H9 (cell line): ENCODE data around the gene NPAS3. TPM values are rescaled to one million over a fixed set of nuclear protein-coding genes. Genes with fewer than 3 reads are reported as not detected.

ENCODE experiments used
- DNase-seq: peaks from one replicate; pipeline ENCODE4 v3.0.0-alpha.2; 2017
- H2AFZ ChIP-seq: one replicate; pipeline ENCODE4 v1.6.1; 2013; ENCODE audit warnings: mild to moderate bottlenecking, low read length, control low read depth, moderate library complexity
- H2AK5ac ChIP-seq: 2 replicates; pipeline ENCODE4 v1.6.1; 2013; ENCODE audit warnings: low read length, control low read depth, mixed read lengths; ENCODE audit not compliant: insufficient read length
- H2BK120ac ChIP-seq: one replicate; pipeline ENCODE4 v1.6.1; 2013; ENCODE audit warnings: low read depth, mild to moderate bottlenecking, low read length, control low read depth, inconsistent platforms; ENCODE audit not compliant: poor library complexity, severe bottlenecking
- H2BK12ac ChIP-seq: 2 replicates; pipeline ENCODE4 v1.6.1; 2013; ENCODE audit warnings: low read length, control low read depth, mixed read lengths, low read depth; ENCODE audit not compliant: insufficient read length
- H2BK15ac ChIP-seq: 2 replicates; pipeline ENCODE4 v1.6.1; 2013; ENCODE audit warnings: low read depth, low read length, control low read depth
- H2BK20ac ChIP-seq: one replicate; pipeline ENCODE4 v1.6.1; 2013; ENCODE audit warnings: low read depth, mild to moderate bottlenecking, low read length, control low read depth, inconsistent platforms; ENCODE audit not compliant: poor library complexity, severe bottlenecking
- H2BK5ac ChIP-seq: 2 replicates; pipeline ENCODE4 v1.6.1; 2013; ENCODE audit warnings: low read length, control low read depth, mixed read lengths; ENCODE audit not compliant: insufficient read length
- H3K14ac ChIP-seq: 2 replicates; pipeline ENCODE4 v1.6.1; 2013; ENCODE audit warnings: low read length, control low read depth; ENCODE audit not compliant: insufficient read depth
- H3K18ac ChIP-seq: 2 replicates; pipeline ENCODE4 v1.6.1; 2013; ENCODE audit warnings: low read depth, mild to moderate bottlenecking, mixed read lengths, low read length, control low read depth; ENCODE audit not compliant: insufficient read length
- H3K23ac ChIP-seq: 2 replicates; pipeline ENCODE4 v1.6.1; 2013; ENCODE audit warnings: low read length, control low read depth, mixed read lengths, low read depth; ENCODE audit not compliant: insufficient read length
- H3K23me2 ChIP-seq: 2 replicates; pipeline ENCODE4 v1.6.1; 2013; ENCODE audit warnings: low read depth, mild to moderate bottlenecking, mixed read lengths, low read length, control low read depth; ENCODE audit not compliant: insufficient read length, poor library complexity, severe bottlenecking
- H3K27ac ChIP-seq: 2 replicates; pipeline ENCODE4 v1.5.1; 2013; ENCODE audit warnings: low read length, control low read depth, mixed read lengths, low read depth; ENCODE audit not compliant: insufficient read length
- H3K27me3 ChIP-seq: 2 replicates; pipeline ENCODE4 v1.6.1; 2013; ENCODE audit warnings: low read length, control low read depth, inconsistent platforms; ENCODE audit not compliant: insufficient read depth
- H3K4ac ChIP-seq: 2 replicates; pipeline ENCODE4 v1.6.1; 2013; ENCODE audit warnings: low read depth, mild to moderate bottlenecking, control low read depth, inconsistent platforms, low read length, moderate library complexity
- H3K4me1 ChIP-seq: 2 replicates; pipeline ENCODE4 v1.6.1; 2013; ENCODE audit warnings: low read length, control low read depth, inconsistent platforms; ENCODE audit not compliant: insufficient read depth
- H3K4me2 ChIP-seq: 2 replicates; pipeline ENCODE4 v1.6.1; 2013; ENCODE audit warnings: low read length, control low read depth, mixed read lengths; ENCODE audit not compliant: insufficient read length, insufficient read depth
- H3K56ac ChIP-seq: 2 replicates; pipeline ENCODE4 v1.6.1; 2013; ENCODE audit warnings: low read depth, mild to moderate bottlenecking, mixed read lengths, low read length, control low read depth; ENCODE audit not compliant: insufficient read length
- H3K79me1 ChIP-seq: 2 replicates; pipeline ENCODE4 v1.6.1; 2013; ENCODE audit warnings: low read depth, mild to moderate bottlenecking, moderate library complexity, low read length, control low read depth, inconsistent platforms; ENCODE audit not compliant: insufficient read depth, poor library complexity, severe bottlenecking
- H3K79me2 ChIP-seq: 2 replicates; pipeline ENCODE4 v1.6.1; 2013; ENCODE audit warnings: low read length, control low read depth, inconsistent platforms; ENCODE audit not compliant: insufficient read depth
- H3K9ac ChIP-seq: 2 replicates; pipeline ENCODE4 v1.6.1; 2013; ENCODE audit warnings: low read length, control low read depth, mixed read lengths; ENCODE audit not compliant: insufficient read length; ENCODE audit errors: extremely low read depth
- H3K9me3 ChIP-seq: one replicate; pipeline ENCODE4 v1.6.1; 2013; ENCODE audit warnings: low read depth, low read length, inconsistent platforms; ENCODE audit not compliant: control insufficient read depth
- H3T11ph ChIP-seq: one replicate; pipeline ENCODE4 v1.6.1; 2013; ENCODE audit warnings: mild to moderate bottlenecking, low read length, control low read depth, inconsistent platforms
- H4K20me1 ChIP-seq: one replicate; pipeline ENCODE4 v1.6.1; 2013; ENCODE audit not compliant: control insufficient read depth, insufficient read length, insufficient read depth
- H4K5ac ChIP-seq: 2 replicates; pipeline ENCODE4 v1.6.1; 2013; ENCODE audit warnings: low read depth, mild to moderate bottlenecking, mixed read lengths, low read length, control low read depth; ENCODE audit not compliant: insufficient read length
- H4K8ac ChIP-seq: replicated peaks from 2 replicates; pipeline ENCODE4 v1.6.1; 2013; ENCODE audit warnings: low read length, control low read depth, mixed read lengths, low read depth; ENCODE audit not compliant: insufficient read length
- H4K91ac ChIP-seq: 2 replicates; pipeline ENCODE4 v1.6.1; 2013; ENCODE audit warnings: low read depth, mild to moderate bottlenecking, moderate library complexity, mixed read lengths, low read length, control low read depth; ENCODE audit not compliant: insufficient read length
- H3K27ac Mint-ChIP-seq, 3 experiments: 2 replicates in 2 of 3; 3 replicates in 1 of 3; pipeline ENCODE4 v1.8.0; 2020 to 2021; ENCODE audit warnings: mixed read lengths in 3 of 3, mild to moderate bottlenecking in 1 of 3, moderate library complexity in 1 of 3
- H3K27me3 Mint-ChIP-seq: 2 replicates; pipeline ENCODE4 v1.8.0; 2021; ENCODE audit warnings: low read depth, mild to moderate bottlenecking, moderate library complexity, mixed read lengths
- H3K36me3 Mint-ChIP-seq, 3 experiments: 2 replicates in 2 of 3; 3 replicates in 1 of 3; pipeline ENCODE4 v1.8.0; 2020 to 2021; ENCODE audit warnings: low read depth in 3 of 3, mixed read lengths in 3 of 3; ENCODE audit not compliant: insufficient read depth in 1 of 3
- H3K4me1 Mint-ChIP-seq, 2 experiments: 2 replicates each; pipeline ENCODE4 v1.8.0; 2020; ENCODE audit warnings: mixed read lengths in 2 of 2
- H3K4me3 Mint-ChIP-seq, 2 experiments: 2 replicates in 1 of 2; 3 replicates in 1 of 2; pipeline ENCODE4 v1.8.0; 2020 to 2021; ENCODE audit warnings: mild to moderate bottlenecking in 2 of 2, mixed read lengths in 2 of 2, moderate library complexity in 1 of 2
- H3K9me3 Mint-ChIP-seq, 2 experiments: 2 replicates in 1 of 2; 3 replicates in 1 of 2; pipeline ENCODE4 v1.8.0; 2020; ENCODE audit warnings: mild to moderate bottlenecking in 2 of 2, mixed read lengths in 2 of 2, moderate library complexity in 1 of 2
- CTCF ChIP-seq: fragments of 200-600 bp; sonication (generic); conservative IDR thresholded peaks from 3 replicates; pipeline ENCODE4 v1.8.0; 2021; ENCODE audit warnings: antibody characterized with exemption, mild to moderate bottlenecking
- total RNA-seq: library from RNA; stranded (reverse); gene quantifications from 2 replicates; pipeline ENCODE4 v1.2.1, GENCODE V29; 2021

The NPAS3 gene
- total RNA-seq, 1 experiment from 2014 or later = 0.17 TPM

- DNase-seq = no peak
- Mint-ChIP-seq H3K4me1 (no peaks in the 10 kb centered on the region), H3K36me3 (no peaks in the 10 kb centered on the region), H3K4me3 (no peak overlapping the region), H3K27me3 (peaks cover 16% of the 10 kb centered on the region), H3K9me3 (no peaks in the 10 kb centered on the region), H3K27ac (no peak overlapping the region)
- Histone ChIP-seq H3K9me3 (no peaks in the 10 kb centered on the region), H3K23ac (no peak overlapping the region), H3K27me3 (no peaks in the 10 kb centered on the region), H3K18ac (no peak overlapping the region), H3K9ac (no peak overlapping the region), H4K20me1 (no peaks in the 10 kb centered on the region), H2BK20ac (no peak overlapping the region), H2BK5ac (no peak overlapping the region), H2AK5ac (no peak overlapping the region), H2AFZ (no peak overlapping the region), H3K23me2 (no peaks in the 10 kb centered on the region), H2BK12ac (no peak overlapping the region), H3K79me1 (no peaks in the 10 kb centered on the region), H2BK15ac (no peak overlapping the region), H3K79me2 (no peaks in the 10 kb centered on the region), H3K4me2 (no peak overlapping the region), H3K56ac (no peak overlapping the region), H3T11ph (no peak overlapping the region), H2BK120ac (no peak overlapping the region), H3K4me1 (no peaks in the 10 kb centered on the region), H3K4ac (no peak overlapping the region), H4K5ac (no peak overlapping the region), H4K8ac (no peak overlapping the region), H3K14ac (no peak overlapping the region), H4K91ac (no peak overlapping the region), H3K27ac (no peak overlapping the region)
- no peak for TF ChIP-seq CTCF
Measured at GRCh38 chr14:32925439-32925838, 13.2 kb upstream of the NPAS3 start.
